Islet of Langerhans (tissue), 1 donor: ENCODE data around the gene GNA15.

Experiments
- FAIRE-seq: peaks from one replicate; lab custom pipeline; 2011; peaks lifted over from hg19 to GRCh38; lab: Jason Lieb, UNC

The GNA15 gene

DNA sequence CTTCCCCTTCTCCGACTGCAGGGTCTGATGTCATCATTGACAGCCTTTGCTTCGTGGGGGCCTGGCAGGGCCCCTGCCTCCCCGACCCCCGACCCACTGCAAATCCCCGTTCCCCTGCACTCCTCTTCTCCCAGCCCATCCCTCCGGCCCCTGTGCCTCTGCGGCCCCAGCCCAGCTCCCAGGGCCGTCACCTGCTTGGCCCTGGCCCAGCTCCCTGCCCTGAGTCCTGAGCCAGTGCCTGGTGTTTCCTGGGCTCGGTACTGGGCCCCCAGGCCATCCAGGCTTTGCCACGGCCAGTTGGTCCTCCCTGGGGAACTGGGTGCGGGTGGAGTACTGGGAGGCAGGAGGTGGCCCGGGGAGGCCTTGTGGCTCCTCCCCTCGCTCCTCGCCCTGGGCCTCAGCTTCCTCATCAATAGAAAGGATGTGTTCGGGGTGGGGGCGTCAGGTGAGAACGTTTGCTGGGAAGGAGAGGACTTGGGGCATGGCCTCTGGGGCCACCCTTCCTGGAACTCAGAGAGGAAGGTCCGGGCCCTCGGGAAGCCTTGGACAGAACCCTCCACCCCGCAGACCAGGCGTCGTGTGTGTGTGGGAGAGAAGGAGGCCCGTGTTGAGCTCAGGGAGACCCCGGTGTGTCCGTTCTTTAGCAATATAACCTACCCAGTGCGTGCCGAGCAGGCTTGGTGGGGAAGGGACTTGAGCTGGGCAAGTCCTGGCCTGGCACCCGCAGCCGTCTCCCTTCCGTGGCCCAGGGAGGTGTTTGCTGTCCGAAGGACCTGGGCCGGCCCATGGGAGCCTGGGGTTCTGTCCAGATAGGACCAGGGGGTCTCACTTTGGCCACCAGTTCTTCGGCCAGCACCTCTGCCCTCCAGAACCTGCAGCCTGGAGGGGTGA lies 72.7 kb downstream of the GNA15 start:
- FAIRE-seq = no peak

DNA sequence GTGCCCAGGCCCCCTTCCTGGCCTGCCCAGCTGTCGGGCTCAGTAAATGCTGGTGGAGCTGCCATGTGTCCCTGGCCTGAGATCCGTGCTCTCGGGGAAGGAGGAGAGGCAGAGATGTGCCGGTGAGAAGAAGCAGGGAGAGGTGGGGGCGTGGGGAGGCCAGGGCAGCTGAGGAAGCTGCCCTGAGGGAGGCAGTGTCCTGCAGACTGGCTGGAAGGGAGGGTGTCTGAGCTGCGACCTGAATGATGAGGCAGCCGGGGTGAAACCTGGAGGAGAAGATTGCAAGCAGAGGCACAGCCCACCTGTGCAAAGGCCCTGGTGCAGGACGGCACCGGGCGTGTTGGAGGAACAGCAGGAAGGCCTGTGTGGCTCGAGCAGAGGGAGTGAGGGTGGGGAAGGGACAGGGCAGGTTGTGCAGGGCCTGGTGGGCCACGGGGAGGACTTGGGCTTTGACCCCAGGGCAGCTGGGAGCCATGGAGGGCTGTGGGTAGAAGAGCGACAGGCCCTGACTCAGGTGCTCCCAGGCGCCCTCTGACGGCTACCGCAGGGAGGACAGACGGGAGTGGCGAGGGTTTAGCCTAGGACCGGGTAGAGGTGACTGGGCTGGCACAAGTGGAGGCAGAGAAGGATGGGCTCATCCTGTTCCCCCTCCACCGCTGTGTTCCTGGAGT lies 74.6 kb downstream of the GNA15 start:
- no peak for FAIRE-seq

DNA sequence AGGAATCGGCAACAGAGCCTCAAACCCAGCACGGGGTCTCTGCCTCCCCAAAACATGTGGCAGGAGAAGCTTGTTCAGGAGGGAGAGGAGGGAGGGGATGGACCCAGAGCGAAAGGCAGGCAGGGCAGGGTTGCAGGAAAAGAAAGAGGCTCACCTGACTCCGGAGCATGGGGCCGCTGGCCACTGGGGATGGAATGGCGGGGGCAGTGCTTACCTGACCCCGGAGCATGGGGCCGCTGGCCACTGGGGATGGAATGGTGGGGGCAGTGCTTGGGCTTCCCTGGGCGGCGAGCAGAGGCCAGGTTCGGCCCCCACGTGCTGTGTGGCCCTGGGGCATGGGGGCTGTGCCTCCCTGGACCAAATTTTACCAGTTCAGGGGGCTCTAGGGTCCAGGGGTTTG lies 75.4 kb downstream of the GNA15 start:
- FAIRE-seq = no peak

DNA sequence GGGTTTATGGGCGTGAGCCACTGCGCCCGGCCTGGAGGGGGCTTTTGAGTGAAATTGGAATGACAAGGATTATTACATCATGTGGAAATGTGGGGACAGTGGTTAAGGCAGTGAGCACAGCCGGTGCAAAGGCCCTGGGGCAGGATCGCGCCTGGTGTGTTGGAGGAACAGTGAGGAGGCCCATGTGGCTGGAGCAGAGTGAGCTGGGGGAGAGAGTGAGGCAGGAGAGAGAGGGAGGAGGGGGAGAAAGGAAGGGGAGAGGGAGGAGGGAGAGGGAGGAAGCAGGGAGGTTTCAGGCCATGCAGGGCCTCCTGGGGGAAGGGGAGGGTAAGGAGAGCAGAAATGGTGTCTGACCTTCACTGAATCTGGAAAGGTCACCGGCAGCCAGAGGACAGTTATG lies 77.3 kb downstream of the GNA15 start:
- no peak for FAIRE-seq
